ENCODE data around the gene RET. TPM values are rescaled to one million over a fixed set of nuclear protein-coding genes. Genes with fewer than 3 reads are reported as not detected.

The RET gene
- total and polyA plus RNA-seq, 2 of the 8 experiments (the other 6 are each of a cell fraction or from before 2014, with no cell fraction given): 6.7 to 8.4 TPM

DNA sequence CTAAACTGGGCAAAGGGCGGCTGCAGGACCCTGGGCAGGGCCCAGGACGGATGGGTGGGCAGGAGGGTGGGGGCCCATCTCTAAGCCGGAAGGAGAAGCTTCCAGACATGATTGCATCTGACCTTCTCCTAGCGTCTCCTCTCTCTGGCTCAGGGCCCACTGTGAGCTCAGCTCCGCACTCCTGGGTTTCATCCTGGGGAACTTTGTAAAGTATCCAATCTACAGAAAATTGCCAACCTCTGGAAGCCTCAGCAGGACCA is 8.8 kb upstream of the RET start:
- Histone ChIP-seq H2AK5ac (ENCODE audit: low read depth, low read length) (no peak overlapping the region), H3K27me3 (replicated peaks in 1 of 4; ENCODE audit: control insufficient read depth in 3 of 4, extremely low read depth in 1 of 4, insufficient read depth in 3 of 4, low read length in 3 of 4) (no peaks in the 10 kb centered on the region), H3K4me1 (replicated peaks in 1 of 4; ENCODE audit: control insufficient read depth in 3 of 4, insufficient read depth in 4 of 4, low read length in 3 of 4) (peaks cover 0 to 8% (median 5%) of the 10 kb centered on the region in 4 experiments; a peak in 4 of 7 replicates), H2BK12ac (ENCODE audit: low read depth, low read length) (no peak overlapping the region), H3K14ac (ENCODE audit: insufficient read length) (no peak overlapping the region), H3K27ac (ENCODE audit: low read depth, low read length) (no peak overlapping the region), H4K91ac (replicated peaks; ENCODE audit: insufficient read length, low read length) (no peak overlapping the region), H3K23me2 (ENCODE audit: low read depth, low read length) (no peaks in the 10 kb centered on the region), H3K9me3 (ENCODE audit: insufficient read depth in 2 of 2, low read depth in 1 of 2, low read length in 1 of 2) (no peaks in the 10 kb centered on the region), H4K8ac (ENCODE audit: extremely low read depth, insufficient read depth, low read length) (no peak overlapping the region), H4K20me1 (replicated peaks in 1 of 2; ENCODE audit: control insufficient read depth in 1 of 2, insufficient read depth in 2 of 2, low read length in 2 of 2) (no peaks in the 10 kb centered on the region), H2BK5ac (ENCODE audit: low read depth, low read length) (no peak overlapping the region), H3K79me2 (ENCODE audit: control insufficient read depth in 1 of 2, insufficient read depth in 2 of 2, low read length in 2 of 2) (no peaks in the 10 kb centered on the region), H2BK20ac (ENCODE audit: low read length) (no peak overlapping the region), H3K23ac (ENCODE audit: insufficient read length) (no peak overlapping the region), H3K9ac (replicated peaks in 1 of 4; ENCODE audit: extremely low read depth in 1 of 4, low read depth in 3 of 4, low read length in 3 of 4) (no peak overlapping the region), H3K4ac (replicated peaks; ENCODE audit: insufficient read length, low read depth, low read length) (no peak overlapping the region), H3K56ac (replicated peaks; ENCODE audit: insufficient read length, low read depth, low read length) (no peak overlapping the region), H4K5ac (ENCODE audit: insufficient read length, low read depth, low read length) (no peak overlapping the region), H2BK15ac (ENCODE audit: low read length) (no peak overlapping the region), H3K36me3 (ENCODE audit: control insufficient read depth in 2 of 4, insufficient read depth in 4 of 4, low read length in 3 of 4) (no peaks in the 10 kb centered on the region), H2AFZ (ENCODE audit: low read length) (no peak overlapping the region), H3K4me3 (ENCODE audit: extremely low read depth in 1 of 4, insufficient read depth in 2 of 4, low read depth in 3 of 4, low read length in 4 of 4) (no peak overlapping the region), H3K4me2 (ENCODE audit: insufficient read depth in 1 of 2, low read depth in 2 of 2, low read length in 2 of 2) (no peak overlapping the region), H3K79me1 (ENCODE audit: low read depth, low read length) (no peaks in the 10 kb centered on the region; the same call in 1 of the 2 replicates), H3K18ac (ENCODE audit: extremely low read depth, low read length) (no peak overlapping the region), H2BK120ac (replicated peaks; ENCODE audit: low read depth, low read length) (no peak overlapping the region)
- ChIA-PET CTCF (ENCODE audit: partially characterized antibody) (interaction anchor here (1.1 to 9.6 kb wide), 5 partner anchors 9 to 203 kb away, joined by 3 to 100 read pairs (median 4); partner anchors contain the start of gene RET), POLR2A (ENCODE audit: partially characterized antibody) (no interaction called here)
- 100% methylated on average over 3 of the region's 5 CpGs; no CpG with 5 or more reads in 1 of the 2 experiments for WGBS, 2 experiments (ENCODE audit: extremely low coverage in 1 of 2, insufficient coverage in 1 of 2, insufficient read length in 1 of 2, insufficient replicate concordance in 2 of 2, low coverage in 1 of 2, low lambda C conversion rate in 2 of 2, missing lambda C conversion rate in 1 of 2)
- FAIRE-seq (no peak), DNase-seq (ENCODE audit: low read depth in 1 of 2, low spot score in 2 of 2) (no peak)
- TF ChIP-seq SP4 (IDR thresholded peaks at IDR 0.05; ENCODE audit: low read length) (no peak), HDAC2 (IDR thresholded peaks at IDR 0.05; ENCODE audit: borderline replicate concordance in 1 of 2, low read depth in 2 of 2, low read length in 2 of 2) (no peak), JUND (IDR thresholded peaks at IDR 0.05; ENCODE audit: low read length) (no peak), CHD1 (IDR thresholded peaks at IDR 0.05; ENCODE audit: low read depth, low read length) (no peak), ASH2L (IDR thresholded peaks at IDR 0.05; ENCODE audit: low read length) (no peak), KDM1A (IDR thresholded peaks at IDR 0.05; ENCODE audit: borderline replicate concordance, low read length) (no peak), EZH2 (IDR thresholded peaks at IDR 0.05; ENCODE audit: low read depth, low read length, severe bottlenecking) (no peak), SRF (IDR thresholded peaks at IDR 0.05; ENCODE audit: low read depth, low read length) (no peak), SP2 (IDR thresholded peaks at IDR 0.05; ENCODE audit: low read length) (no peak), BCL11A (IDR thresholded peaks at IDR 0.05; ENCODE audit: low read depth in 2 of 2, low read length in 2 of 2) (no peak), SIN3A (conservative IDR thresholded peaks at IDR 0.05 in 1 of 2, IDR thresholded peaks at IDR 0.05 in 1 of 2; ENCODE audit: low read depth in 1 of 2, low read length in 2 of 2) (no peak), SIRT6 (IDR thresholded peaks at IDR 0.05; ENCODE audit: low read length) (no peak), CBX5 (IDR thresholded peaks at IDR 0.05; ENCODE audit: low read depth, low read length) (no peak), E2F6 (IDR thresholded peaks at IDR 0.05) (no peak), FOSL1 (IDR thresholded peaks at IDR 0.05; ENCODE audit: insufficient read depth, low read depth, low read length) (no peak)

Data from H1 (cell line).